ENCODE measurements around the gene TRIP4.
"Not testable (repeated sequence)": the region's sequence is repeated elsewhere in the genome, so short reads cannot be mapped to it uniquely, and the experiment has no call there.

TRIP4 gene

GRCh38 chr15:64355944-64356709 lies 31.5 kb upstream of the TRIP4 start, which contains the start of gene CSNK1G1:
TSS of gene CSNK1G1 (minus strand) at chr15:64356173. CDS start at chr15:64300499, 55,674 bp downstream.
- peak within 1 kb of the TSS; percentile 64 for H3K27ac ChIP-seq (ENCODE audit: low read depth, low read length)
- H3K4me1 ChIP-seq (ENCODE audit: control insufficient read depth, insufficient read depth, low read length) = peaks cover 11% of the 10 kb centered on the region

GRCh38 chr15:64356710-64357040 lies 31.0 kb upstream of the TRIP4 start:
- peak overlapping the region; percentile 89 for H3K4me3 ChIP-seq (ENCODE audit: low read length)
- peak overlapping the region; percentile 44 for H3K27ac ChIP-seq (ENCODE audit: low read depth, low read length)
- H3K27me3 ChIP-seq (ENCODE audit: control insufficient read depth, insufficient read depth, low read length) = no peaks in the 10 kb centered on the region
- no peaks in the 10 kb centered on the region for H3K36me3 ChIP-seq (ENCODE audit: control insufficient read depth, insufficient read depth, low read length)
- peaks cover 11% of the 10 kb centered on the region for H3K4me1 ChIP-seq (ENCODE audit: control insufficient read depth, insufficient read depth, low read length)
- H3K9ac ChIP-seq (ENCODE audit: low read length) = no peak overlapping the region

More at GRCh38 chr15:64355944-64356709, 31.5 kb upstream of the TRIP4 start, which contains the start of gene CSNK1G1:
- Histone ChIP-seq H3K4me3 (ENCODE audit: low read length) (peak within 1 kb of the TSS; percentile 89), H3K27me3 (ENCODE audit: control insufficient read depth, insufficient read depth, low read length) (no peaks in the 10 kb centered on the region), H3K36me3 (ENCODE audit: control insufficient read depth, insufficient read depth, low read length) (no peaks in the 10 kb centered on the region), H3K9ac (ENCODE audit: low read length) (peak within 1 kb of the TSS; percentile 2)

- H3K9ac ChIP-seq (ENCODE audit: low read length) = no peak overlapping the region
- no peak overlapping the region for H3K27ac ChIP-seq (ENCODE audit: low read depth, low read length)
- H3K36me3 ChIP-seq (ENCODE audit: control insufficient read depth, insufficient read depth, low read length) = no peaks in the 10 kb centered on the region
- no peaks in the 10 kb centered on the region for H3K27me3 ChIP-seq (ENCODE audit: control insufficient read depth, insufficient read depth, low read length)
- H3K4me1 ChIP-seq (ENCODE audit: control insufficient read depth, insufficient read depth, low read length) = peaks cover 4% of the 10 kb centered on the region
- no peak overlapping the region for H3K4me3 ChIP-seq (ENCODE audit: low read length)
These were observed 26.4 kb upstream of the TRIP4 start for GRCh38 chr15:64361259-64361658.

DNA sequence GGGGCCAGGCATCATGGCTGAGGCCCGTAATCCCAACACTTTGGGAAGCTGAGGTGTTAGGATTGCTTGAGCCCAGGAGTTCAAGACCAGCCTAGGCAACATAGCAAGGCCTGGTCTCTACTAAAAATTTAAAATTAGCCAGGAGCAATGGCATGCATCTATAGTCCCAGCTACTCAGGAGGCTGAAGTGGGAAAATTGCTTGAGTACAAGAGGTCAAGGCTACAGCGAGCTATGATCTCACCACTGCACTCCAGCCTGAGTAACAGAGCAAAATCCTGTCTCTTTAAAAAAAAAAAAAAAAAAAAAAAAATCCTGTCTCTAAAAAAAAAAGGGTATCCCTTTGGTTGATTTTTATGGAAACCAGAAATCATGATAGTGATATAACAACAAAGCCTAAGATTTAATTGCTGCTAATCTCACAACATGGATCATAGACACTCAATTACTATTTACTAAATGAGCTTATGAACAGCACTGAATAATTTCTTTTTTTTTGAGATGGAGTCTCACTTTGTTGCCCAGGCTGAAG lies 18.5 kb upstream of the TRIP4 start:
- no peaks in the 10 kb centered on the region for H3K27me3 ChIP-seq (ENCODE audit: control insufficient read depth, insufficient read depth, low read length)
- H3K9ac ChIP-seq (ENCODE audit: low read length) = no peak overlapping the region
- no peak overlapping the region for H3K27ac ChIP-seq (ENCODE audit: low read depth, low read length)
- no peaks in the 10 kb centered on the region for H3K4me1 ChIP-seq (ENCODE audit: control insufficient read depth, insufficient read depth, low read length)
- H3K36me3 ChIP-seq (ENCODE audit: control insufficient read depth, insufficient read depth, low read length) = no peaks in the 10 kb centered on the region
- H3K4me3 ChIP-seq (ENCODE audit: low read length) = no peak overlapping the region

- not testable (repeated sequence) for H3K4me1 ChIP-seq (ENCODE audit: control insufficient read depth, insufficient read depth, low read length); H3K9ac ChIP-seq (ENCODE audit: low read length); H3K27ac ChIP-seq (ENCODE audit: low read depth, low read length); H3K36me3 ChIP-seq (ENCODE audit: control insufficient read depth, insufficient read depth, low read length); H3K27me3 ChIP-seq (ENCODE audit: control insufficient read depth, insufficient read depth, low read length); H3K4me3 ChIP-seq (ENCODE audit: low read length)
These were observed 16.3 kb upstream of the TRIP4 start for GRCh38 chr15:64371383-64371782.

GRCh38 chr15:64373360-64373759 lies 14.3 kb upstream of the TRIP4 start:
- H3K27ac ChIP-seq (ENCODE audit: low read depth, low read length) = no peak overlapping the region
- no peaks in the 10 kb centered on the region for H3K36me3 ChIP-seq (ENCODE audit: control insufficient read depth, insufficient read depth, low read length)
- no peak overlapping the region for H3K9ac ChIP-seq (ENCODE audit: low read length)
- H3K4me3 ChIP-seq (ENCODE audit: low read length) = no peak overlapping the region
- H3K4me1 ChIP-seq (ENCODE audit: control insufficient read depth, insufficient read depth, low read length) = no peaks in the 10 kb centered on the region
- H3K27me3 ChIP-seq (ENCODE audit: control insufficient read depth, insufficient read depth, low read length) = no peaks in the 10 kb centered on the region

- Histone ChIP-seq H3K36me3 (ENCODE audit: control insufficient read depth, insufficient read depth, low read length) (no peaks in the 10 kb centered on the region), H3K4me1 (ENCODE audit: control insufficient read depth, insufficient read depth, low read length) (no peaks in the 10 kb centered on the region), H3K27me3 (ENCODE audit: control insufficient read depth, insufficient read depth, low read length) (no peaks in the 10 kb centered on the region), H3K4me3 (ENCODE audit: low read length) (no peak overlapping the region), H3K9ac (ENCODE audit: low read length) (no peak overlapping the region), H3K27ac (ENCODE audit: low read depth, low read length) (no peak overlapping the region)
These were observed 8.2 kb upstream of the TRIP4 start for GRCh38 chr15:64379216-64379960.

DNA sequence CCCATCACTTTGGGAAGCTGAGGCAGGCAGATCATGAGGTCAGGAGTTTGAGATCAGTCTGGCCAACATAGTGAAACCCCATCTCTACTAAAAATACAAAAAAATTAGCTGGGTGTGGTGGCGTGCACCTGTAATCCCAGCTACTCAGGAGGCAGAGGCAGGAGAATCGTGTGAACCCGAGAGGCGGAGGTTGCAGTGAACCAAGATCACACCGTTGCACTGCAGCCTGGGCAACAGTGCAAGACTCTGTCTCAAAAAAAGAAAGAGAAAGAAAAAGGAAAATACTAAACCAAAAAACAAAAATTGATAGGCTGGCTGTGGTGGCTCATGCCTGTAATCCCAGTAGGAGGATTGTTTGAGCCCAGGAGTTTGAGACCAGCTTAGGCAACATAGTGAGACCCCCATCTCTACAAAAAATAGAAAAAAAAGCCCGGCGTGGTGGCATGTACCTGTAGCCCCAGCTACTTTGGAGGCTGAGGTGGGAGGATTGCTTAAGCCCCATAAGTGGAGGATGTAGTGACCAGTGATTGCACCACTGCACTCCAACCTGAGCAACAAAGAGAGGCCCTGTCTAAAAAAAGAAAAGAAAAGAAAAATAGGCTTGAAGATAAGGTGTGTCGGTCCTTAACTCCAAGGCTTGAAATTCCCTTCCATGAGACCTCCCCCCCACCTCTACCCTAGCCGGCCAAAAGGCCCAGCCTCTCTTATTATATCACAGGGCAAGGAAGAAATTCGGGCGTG lies 7.3 kb upstream of the TRIP4 start:
- not testable (repeated sequence) for H3K27me3 ChIP-seq (ENCODE audit: control insufficient read depth, insufficient read depth, low read length); H3K36me3 ChIP-seq (ENCODE audit: control insufficient read depth, insufficient read depth, low read length); H3K9ac ChIP-seq (ENCODE audit: low read length); H3K27ac ChIP-seq (ENCODE audit: low read depth, low read length); H3K4me3 ChIP-seq (ENCODE audit: low read length); H3K4me1 ChIP-seq (ENCODE audit: control insufficient read depth, insufficient read depth, low read length)

- no peak within 1 kb of the TSS for H3K9ac ChIP-seq (ENCODE audit: low read length)
- no peaks in the 10 kb centered on the region for H3K27me3 ChIP-seq (ENCODE audit: control insufficient read depth, insufficient read depth, low read length)
- no peak within 1 kb of the TSS for H3K27ac ChIP-seq (ENCODE audit: low read depth, low read length)
- H3K4me3 ChIP-seq (ENCODE audit: low read length) = peak within 1 kb of the TSS; percentile 62
- no peaks in the 10 kb centered on the region for H3K4me1 ChIP-seq (ENCODE audit: control insufficient read depth, insufficient read depth, low read length)
- H3K36me3 ChIP-seq (ENCODE audit: control insufficient read depth, insufficient read depth, low read length) = no peaks in the 10 kb centered on the region
These were observed 6.5 kb upstream of the TRIP4 start, which contains the start of gene PCLAF for GRCh38 chr15:64381000-64381751. TSS of gene PCLAF (minus strand) at chr15:64381441. CDS start at chr15:64381371, 70 bp downstream.

DNA sequence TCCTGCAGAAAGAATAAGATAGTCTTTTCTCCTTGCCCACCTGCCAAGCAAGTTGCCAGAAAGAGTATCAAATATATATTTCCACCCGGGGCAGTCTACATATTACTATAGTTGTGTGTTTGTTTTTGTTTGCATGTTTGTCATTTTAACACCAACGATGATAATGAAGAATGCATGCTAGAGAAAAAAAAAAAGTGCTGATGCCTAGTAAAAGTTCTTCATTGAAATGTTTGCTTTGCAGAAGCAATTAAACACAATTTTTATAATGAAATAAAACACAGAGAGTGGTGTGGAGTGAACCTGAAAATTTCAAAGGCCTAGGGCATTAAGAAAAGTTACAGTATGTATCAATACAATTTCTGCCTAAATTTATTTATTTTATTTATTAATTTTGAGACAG lies 3.9 kb upstream of the TRIP4 start:
- Histone ChIP-seq H3K4me3 (ENCODE audit: low read length) (no peak overlapping the region), H3K9ac (ENCODE audit: low read length) (no peak overlapping the region), H3K4me1 (ENCODE audit: control insufficient read depth, insufficient read depth, low read length) (peaks cover 3% of the 10 kb centered on the region), H3K27ac (ENCODE audit: low read depth, low read length) (no peak overlapping the region), H3K36me3 (ENCODE audit: control insufficient read depth, insufficient read depth, low read length) (no peaks in the 10 kb centered on the region), H3K27me3 (ENCODE audit: control insufficient read depth, insufficient read depth, low read length) (no peaks in the 10 kb centered on the region)

DNA sequence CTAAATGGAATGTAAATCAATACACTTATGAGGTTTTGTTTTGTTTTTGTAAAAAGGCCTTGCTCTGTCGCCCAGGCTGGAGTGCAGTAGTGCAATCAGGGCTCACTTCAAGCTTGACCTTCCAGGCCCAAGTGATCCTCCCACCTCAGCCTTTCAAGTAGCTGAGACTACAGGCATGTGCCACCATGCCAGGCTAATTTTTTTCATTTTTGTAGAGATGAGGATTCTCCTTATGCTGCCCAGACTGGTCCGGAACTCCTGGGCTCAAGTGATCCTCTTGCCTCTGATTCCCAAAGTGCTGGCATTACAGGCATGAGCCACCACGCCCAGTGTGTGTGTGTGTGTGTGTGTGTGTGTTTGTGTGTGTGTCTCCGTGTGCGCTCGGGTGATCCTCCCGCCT lies 1.3 kb upstream of the TRIP4 start:
- Histone ChIP-seq H3K4me1 (ENCODE audit: control insufficient read depth, insufficient read depth, low read length) (peaks cover 4% of the 10 kb centered on the region), H3K27me3 (ENCODE audit: control insufficient read depth, insufficient read depth, low read length) (no peaks in the 10 kb centered on the region), H3K9ac (ENCODE audit: low read length) (no peak overlapping the region), H3K36me3 (ENCODE audit: control insufficient read depth, insufficient read depth, low read length) (no peaks in the 10 kb centered on the region), H3K27ac (ENCODE audit: low read depth, low read length) (no peak overlapping the region), H3K4me3 (ENCODE audit: low read length) (no peak overlapping the region)
